ENCODE data around the gene BPIFB3.

DNA sequence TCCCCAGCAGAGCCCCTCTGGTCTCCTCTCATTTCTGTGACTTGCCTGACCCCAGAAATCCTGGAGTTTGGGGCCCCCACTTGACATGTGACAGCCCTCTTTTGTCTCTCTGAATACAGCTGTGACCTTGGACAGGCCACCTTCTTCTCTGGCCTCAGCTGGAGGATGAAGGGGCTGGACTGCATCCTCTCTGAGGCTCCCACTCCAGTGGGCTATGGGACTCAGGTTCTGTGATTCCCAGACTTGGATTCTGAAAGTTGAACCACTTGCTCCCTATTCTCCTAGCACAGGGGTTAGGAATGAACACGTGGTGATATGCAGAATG, 9.1 kb downstream of the BPIFB3 start:
- TF ChIP-seq ZNF138 (tag by site-specific recombination; IDR thresholded peaks at IDR 0.05; ENCODE audit: borderline replicate concordance): no peak
- TF ChIP-seq, protein P1, sequence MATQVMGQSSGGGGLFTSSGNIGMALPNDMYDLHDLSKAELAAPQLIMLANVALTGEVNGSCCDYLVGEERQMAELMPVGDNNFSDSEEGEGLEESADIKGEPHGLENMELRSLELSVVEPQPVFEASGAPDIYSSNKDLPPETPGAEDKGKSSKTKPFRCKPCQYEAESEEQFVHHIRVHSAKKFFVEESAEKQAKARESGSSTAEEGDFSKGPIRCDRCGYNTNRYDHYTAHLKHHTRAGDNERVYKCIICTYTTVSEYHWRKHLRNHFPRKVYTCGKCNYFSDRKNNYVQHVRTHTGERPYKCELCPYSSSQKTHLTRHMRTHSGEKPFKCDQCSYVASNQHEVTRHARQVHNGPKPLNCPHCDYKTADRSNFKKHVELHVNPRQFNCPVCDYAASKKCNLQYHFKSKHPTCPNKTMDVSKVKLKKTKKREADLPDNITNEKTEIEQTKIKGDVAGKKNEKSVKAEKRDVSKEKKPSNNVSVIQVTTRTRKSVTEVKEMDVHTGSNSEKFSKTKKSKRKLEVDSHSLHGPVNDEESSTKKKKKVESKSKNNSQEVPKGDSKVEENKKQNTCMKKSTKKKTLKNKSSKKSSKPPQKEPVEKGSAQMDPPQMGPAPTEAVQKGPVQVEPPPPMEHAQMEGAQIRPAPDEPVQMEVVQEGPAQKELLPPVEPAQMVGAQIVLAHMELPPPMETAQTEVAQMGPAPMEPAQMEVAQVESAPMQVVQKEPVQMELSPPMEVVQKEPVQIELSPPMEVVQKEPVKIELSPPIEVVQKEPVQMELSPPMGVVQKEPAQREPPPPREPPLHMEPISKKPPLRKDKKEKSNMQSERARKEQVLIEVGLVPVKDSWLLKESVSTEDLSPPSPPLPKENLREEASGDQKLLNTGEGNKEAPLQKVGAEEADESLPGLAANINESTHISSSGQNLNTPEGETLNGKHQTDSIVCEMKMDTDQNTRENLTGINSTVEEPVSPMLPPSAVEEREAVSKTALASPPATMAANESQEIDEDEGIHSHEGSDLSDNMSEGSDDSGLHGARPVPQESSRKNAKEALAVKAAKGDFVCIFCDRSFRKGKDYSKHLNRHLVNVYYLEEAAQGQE (tag by site-specific recombination; IDR thresholded peaks at IDR 0.05): no peak
- TF ChIP-seq ZNF777 (tag by site-specific recombination; IDR thresholded peaks at IDR 0.05; ENCODE audit: borderline replicate concordance): no peak
- TF ChIP-seq, protein P2, sequence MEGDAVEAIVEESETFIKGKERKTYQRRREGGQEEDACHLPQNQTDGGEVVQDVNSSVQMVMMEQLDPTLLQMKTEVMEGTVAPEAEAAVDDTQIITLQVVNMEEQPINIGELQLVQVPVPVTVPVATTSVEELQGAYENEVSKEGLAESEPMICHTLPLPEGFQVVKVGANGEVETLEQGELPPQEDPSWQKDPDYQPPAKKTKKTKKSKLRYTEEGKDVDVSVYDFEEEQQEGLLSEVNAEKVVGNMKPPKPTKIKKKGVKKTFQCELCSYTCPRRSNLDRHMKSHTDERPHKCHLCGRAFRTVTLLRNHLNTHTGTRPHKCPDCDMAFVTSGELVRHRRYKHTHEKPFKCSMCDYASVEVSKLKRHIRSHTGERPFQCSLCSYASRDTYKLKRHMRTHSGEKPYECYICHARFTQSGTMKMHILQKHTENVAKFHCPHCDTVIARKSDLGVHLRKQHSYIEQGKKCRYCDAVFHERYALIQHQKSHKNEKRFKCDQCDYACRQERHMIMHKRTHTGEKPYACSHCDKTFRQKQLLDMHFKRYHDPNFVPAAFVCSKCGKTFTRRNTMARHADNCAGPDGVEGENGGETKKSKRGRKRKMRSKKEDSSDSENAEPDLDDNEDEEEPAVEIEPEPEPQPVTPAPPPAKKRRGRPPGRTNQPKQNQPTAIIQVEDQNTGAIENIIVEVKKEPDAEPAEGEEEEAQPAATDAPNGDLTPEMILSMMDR (tag by site-specific recombination; IDR thresholded peaks at IDR 0.05): no peak

All from HEK293 (cell line).